ENCODE results near the gene SSBP4.

Gene SSBP4

DNA sequence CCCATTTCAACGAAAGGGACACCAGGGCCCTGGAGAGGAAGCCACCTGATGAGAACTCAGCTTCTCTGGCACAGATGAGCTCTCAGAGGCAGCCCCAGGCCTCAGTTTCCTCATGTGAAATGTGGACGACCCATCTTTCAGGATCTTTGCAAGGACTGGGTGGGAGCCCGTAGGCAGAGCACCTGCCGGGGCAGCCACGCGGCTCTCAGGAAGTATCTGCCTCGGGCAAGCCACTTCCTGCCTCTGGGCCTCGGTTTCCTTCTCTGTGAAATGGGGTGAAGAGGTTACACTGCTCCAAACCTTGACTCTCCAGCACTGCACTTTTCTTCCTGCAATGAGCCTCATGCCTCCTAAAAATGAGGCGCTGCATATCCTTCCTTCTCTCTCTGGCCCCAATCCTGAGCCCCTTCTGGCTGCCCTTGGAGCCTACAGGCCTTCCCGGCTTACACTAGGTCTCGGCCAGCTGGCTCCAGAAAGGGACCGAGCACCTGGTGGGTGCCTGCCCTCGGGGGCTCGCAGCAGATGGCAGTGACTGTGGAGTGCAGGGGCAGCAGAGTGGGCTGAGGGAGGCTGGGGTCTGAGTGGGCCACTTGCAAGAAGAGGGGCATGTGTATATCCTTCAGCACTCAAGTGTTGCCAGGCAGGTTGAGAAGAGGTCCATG, 3.5 kb downstream of the SSBP4 start:
- DNase-seq, result no peak

DNA sequence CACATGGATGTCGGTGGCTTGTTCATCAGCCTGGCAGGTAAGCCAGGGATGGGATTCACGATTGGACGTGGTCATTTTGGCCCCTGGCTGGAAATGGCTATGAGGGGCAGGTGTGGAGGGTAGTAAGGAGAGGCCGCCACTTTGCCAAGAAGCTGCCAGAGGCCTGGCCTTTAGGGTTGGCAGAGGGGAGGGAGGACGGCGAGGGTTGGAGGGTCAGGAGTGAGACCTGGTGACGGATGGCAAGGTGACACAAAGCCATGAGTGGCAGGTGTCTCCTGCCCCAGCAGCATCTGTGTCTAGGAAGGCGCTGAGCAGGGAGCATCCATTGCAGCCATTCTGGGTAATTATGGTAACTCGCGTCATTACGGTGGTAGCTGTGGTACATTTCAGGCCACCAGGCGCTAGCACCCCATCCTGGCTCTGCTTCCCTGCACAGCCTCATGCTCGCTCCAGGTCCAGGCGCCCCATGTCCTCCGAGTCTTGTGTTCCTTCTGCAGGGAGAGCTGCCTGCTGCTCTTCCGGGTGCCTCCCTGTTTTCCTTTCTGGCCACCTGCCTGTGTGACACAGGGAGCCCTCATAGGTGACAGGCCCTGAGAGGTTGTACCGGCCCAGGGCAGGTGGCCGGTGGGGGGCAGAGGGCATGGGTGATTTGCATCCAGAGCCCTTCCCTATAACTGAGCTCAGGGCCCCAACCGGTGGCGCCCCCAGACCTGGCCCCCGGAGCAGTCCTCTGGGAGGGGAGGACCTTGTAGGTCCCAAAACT, 4.2 kb downstream of the SSBP4 start:
- DNase-seq, result no peak

GRCh38 chr19:18424122-18424889, 5.1 kb downstream of the SSBP4 start:
- DNase-seq, result no peak

- DNase-seq, result no peak
Observed at GRCh38 chr19:18424890-18425514, 5.8 kb downstream of the SSBP4 start.

- DNase-seq, result no peak
Observed at GRCh38 chr19:18425515-18426415, 6.6 kb downstream of the SSBP4 start.

DNA sequence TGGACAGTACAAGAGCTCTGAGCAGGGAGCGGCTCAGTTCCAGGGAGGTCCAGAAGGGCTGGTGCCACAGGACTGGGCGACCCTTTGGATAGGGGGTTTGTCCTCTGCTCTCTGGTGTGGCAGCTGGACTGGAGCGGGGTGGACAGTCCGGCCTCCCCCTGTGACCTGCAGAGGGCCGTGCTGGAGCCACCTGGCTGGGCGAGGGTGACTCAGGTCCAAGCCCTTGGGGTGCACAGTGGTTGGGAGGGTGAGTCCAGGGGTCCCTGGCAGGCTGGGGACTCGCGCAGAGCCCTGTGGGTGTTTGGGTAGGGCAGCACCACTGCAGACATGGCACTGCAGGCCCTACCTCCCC, 7.2 kb downstream of the SSBP4 start:
- no peak for DNase-seq

DNA sequence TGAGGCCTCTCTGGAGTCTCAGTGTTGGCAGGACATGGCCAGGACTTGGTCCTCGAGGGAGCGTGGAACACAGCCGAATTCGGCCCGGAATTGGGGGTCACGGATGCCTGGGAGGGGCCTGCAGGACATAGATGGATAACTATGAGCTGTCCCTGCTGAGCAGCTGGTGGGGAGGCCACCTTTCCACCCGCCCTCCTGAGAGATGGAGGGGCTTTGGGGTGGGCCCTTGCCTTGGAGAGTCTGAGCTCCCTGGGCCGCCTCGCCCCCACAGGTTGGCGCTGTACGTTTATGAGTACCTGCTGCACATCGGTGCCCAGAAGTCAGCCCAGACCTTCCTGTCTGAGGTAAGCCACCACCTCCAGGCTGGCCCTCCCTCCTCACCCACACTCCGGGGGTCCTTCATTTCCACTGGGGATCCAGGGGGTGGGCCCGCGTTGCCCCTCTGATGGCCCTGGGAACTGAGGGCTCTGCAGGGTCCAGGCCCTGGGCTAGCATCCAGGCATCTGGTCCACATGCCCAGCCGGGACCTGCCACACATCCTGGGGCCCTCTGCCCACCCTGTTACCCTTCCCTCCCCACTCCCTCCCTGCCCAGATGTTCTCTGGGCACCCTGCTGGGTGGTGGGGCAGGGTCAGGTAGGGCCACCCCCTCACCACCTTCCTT, 8.0 kb downstream of the SSBP4 start:
- DNase-seq, result no peak

DNA sequence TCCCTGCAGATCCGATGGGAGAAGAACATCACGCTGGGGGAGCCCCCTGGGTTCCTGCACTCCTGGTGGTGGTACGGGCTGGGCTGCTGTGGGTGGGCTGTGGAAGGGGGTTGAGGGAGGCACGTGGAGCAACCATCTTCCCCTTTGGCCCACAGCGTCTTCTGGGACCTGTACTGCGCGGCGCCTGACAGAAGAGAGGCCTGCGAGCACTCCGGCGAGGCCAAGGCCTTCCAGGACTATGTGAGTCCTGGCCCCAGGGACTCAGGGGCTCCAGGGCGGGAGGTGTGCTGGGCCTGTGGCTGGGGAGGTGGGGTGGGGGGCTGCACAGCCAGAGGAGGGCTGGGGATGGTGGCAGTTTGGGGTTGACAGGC, 8.5 kb downstream of the SSBP4 start:
- no peak for DNase-seq

DNA sequence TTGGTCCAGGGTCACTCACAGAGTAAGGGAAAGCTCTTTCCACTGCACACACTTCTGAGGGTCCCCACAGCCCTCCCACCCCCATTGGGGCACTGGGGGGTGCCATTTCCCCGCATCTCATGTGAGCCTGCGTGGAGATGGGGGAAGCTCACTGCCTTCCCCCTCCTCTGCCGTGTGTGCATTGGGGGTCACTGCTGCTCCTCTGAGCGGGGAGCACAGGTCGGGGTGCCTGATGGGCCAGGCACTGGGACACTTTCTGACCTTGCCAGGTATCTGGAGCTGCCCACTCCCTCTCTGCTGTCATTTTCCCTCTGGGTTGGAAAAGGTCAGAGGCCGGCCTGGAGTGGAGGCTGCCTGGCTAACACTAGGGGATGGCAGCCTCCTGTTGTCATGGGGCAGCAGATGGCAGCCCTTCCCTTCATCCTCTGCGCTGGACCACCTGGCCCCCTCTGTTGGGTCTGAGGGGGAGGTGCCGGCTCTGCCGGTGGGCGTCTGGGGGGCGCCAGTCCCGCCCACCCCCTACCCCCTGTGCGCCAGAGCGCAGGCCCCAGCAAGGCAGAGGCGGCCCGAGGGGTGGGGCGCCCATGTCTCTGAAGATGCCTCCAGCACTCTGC, 9.1 kb downstream of the SSBP4 start:
- no peak for DNase-seq

DNA sequence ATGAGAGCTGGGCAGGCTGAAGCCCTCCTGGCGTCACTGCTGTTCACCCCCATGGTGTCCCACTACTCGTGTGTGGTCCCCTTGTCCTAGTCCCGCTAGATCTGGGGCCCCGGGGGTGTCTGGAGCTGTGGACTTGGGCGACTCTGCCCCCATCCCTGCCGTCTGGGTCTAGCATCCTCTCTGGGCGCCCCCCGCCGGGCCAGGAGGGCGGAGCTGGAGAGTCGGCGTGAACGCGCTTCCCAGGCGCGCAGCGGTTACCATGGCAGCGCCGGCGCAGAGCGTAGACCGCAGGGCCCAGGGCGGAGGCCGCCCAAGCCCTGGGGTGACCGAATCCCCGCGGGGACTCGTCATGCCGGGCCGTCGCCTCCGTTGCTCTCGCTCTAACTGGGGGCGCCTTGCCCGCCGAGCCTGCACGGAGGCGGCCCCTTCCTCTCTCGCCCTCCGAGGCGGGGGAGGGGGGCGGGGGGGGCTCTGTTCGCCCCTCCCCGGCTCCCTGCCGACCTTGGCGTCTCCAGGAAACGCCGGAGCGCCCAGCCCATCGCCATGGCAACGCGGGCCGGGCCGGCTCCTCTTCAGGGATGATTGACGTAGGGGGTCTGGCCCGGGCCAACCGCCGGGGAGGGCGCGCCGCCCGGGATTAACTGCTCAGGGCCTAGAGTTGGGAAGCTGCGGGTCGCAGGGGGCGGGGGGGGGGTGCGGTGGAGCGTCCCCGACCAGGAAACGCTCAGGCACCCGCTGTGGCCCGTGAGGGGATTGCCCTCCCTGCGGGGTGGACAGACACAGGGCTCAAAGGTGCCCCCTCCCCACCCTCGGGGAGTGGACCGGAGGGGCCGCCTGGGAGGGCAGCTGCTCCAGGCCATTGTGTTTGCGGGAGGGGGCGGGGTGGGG, 9.8 kb downstream of the SSBP4 start:
- DNase-seq, result no peak

DNA sequence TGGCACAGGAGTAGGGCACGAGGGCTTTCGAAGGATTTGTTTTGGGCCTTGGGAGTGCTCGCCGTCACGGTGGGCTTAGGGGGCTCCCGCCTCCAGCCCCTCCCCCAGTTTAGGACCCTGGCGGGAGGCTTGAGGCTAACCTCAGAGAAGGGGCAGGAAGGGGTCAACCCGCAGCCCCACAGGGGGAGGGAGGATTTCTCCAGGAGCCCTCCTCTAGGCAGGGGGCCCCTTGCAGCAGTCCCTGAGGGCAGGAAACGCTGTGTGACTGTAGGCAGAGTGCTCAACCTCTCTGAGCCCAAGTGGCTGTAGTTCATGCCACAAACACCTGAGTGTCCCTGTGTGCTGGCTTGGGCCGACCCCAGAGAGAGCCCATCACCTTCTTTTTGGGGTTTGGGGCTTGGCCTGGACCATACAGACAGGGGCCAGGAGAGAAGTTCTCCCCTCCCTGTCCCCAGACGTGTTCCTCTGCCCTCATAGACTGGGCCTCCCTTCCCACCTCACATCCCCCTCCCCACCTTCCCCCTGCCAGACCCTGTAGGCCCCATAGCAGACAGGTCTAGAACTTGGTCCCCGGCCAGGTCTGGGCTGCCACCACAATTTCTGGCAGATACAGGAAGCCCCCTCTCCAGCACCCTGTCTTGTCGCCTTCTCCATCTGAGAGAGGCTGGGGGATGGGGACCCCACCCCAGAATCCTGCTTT, 10.7 kb downstream of the SSBP4 start:
- no peak for DNase-seq

- no peak for DNase-seq
Observed at GRCh38 chr19:18430417-18431144, 11.4 kb downstream of the SSBP4 start.

- no peak for DNase-seq
Observed at GRCh38 chr19:18431351-18432197, 12.4 kb downstream of the SSBP4 start.

DNA sequence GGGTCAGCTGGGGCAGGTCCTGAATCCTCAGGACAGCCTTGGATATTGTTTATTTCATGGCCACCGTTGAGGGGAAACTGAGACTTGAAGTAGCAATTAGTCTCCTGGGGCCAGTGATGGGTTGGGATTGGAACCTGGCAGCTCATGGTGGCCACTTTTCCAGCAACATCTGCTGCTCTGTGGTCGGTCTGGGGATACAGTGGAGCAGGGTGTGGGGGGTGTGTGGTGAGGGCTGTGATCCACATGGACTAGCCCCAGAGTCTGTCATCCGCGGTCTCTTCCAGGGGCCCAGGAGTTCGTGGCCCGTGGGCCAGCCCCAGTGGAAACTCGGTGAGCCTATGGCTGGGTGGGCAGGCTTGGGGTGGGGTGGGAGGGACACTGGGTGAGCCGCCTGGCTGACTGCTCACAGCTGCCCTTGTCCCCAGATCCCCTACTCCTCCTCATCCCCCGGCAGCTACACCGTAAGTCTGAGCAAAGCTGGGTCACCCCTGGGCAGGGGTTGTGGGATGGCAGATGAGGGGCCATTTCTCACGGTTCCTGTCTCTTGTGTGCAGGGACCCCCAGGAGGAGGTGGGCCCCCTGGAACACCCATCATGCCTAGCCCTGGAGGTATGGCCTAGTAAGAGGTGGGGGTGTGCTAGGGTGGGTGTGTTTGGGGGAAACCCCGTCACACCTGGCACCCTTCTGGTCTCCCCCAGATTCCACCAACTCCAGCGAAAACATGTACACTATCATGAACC, 13.2 kb downstream of the SSBP4 start:
- no peak for DNase-seq

DNA sequence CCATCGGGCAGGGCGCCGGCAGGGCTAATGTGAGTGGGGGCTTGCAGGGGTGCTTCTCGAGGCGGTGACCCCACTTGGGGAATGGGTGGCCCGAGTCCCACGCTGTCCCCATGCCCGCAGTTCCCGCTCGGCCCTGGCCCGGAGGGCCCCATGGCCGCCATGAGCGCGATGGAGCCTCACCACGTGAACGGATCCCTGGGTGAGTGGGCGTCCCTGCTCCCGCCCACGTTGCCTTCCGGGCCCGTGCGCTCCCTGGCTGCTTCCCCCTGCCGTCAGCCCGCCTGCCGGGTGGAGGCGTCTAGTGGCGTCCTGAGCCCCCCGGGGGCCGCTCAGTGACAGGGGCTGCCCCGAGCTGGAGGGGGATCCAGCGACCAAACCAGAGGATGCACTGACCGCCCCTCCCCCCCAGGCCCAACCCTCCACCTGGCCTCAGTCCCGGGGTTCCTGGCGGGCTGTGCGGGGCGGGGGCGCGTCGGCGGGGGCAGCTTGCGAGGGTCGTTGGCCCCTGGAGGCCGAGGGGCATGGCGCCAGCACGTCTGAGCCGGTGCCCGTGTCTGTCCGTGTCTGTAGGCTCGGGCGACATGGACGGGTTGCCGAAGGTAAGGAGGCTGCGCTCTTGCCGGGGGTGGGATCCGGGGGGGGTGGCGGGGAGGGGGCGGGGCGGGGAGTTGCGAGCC, 14.0 kb downstream of the SSBP4 start:
- DNase-seq, result no peak

- no peak for DNase-seq
Observed at GRCh38 chr19:18433735-18434398, 14.7 kb downstream of the SSBP4 start.

Measured in NCI-H2081 treated with DMSO at 0.1 percent for 48 hours (cell line).